GM10266 (cell line): ENCODE data around the gene SH3BP2.
A peak's percentile ranks its signal among the peaks of the same experiment; 100 is the strongest.

Experiments used
- DNase-seq: peaks from one replicate; pipeline ENCODE4 v3.0.0; 2012; ENCODE audit errors: extremely low spot score
- TF ChIP-seq, protein P1 (sequence below): IDR thresholded peaks from 2 replicates; pipeline ENCODE4 v1.5.1; 2012; ENCODE audit warnings: mild to moderate bottlenecking, low read depth; ENCODE audit not compliant: control insufficient read depth, insufficient read depth; ENCODE audit errors: missing control alignments

SH3BP2 gene

DNA sequence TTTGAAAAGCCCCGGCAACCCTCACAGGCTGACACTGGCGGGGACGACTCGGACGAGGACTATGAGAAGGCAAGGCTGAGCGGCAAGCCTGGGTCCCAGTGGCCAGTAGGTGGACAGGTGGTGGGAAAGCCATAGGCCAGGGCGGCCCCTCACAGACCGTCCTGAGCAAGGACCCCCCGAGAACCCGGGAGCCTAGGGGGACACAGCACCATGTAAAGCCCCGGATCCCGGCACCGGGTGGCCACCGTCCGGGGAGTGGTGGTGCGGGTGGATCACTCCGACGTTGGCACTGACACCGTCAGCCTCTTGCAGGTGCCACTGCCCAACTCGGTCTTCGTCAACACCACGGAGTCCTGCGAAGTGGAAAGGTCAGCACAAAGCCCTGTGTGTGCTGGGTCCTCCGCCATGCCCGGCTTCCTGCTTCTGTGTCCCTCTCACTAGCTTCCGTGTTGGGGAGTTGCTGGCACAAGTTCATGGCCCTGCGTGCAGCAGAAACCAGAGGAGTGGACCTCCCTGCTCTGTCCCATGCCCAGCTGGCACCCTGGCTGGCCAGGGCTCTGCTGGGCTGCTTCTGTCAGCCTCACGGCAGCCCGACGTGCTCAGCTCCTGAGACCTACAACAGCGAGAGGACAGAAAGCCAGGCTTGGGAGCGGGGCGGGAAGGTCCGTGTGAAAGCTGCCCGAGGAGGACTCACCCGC lies 38.9 kb downstream of the SH3BP2 start:
- TF ChIP-seq, protein P1, sequence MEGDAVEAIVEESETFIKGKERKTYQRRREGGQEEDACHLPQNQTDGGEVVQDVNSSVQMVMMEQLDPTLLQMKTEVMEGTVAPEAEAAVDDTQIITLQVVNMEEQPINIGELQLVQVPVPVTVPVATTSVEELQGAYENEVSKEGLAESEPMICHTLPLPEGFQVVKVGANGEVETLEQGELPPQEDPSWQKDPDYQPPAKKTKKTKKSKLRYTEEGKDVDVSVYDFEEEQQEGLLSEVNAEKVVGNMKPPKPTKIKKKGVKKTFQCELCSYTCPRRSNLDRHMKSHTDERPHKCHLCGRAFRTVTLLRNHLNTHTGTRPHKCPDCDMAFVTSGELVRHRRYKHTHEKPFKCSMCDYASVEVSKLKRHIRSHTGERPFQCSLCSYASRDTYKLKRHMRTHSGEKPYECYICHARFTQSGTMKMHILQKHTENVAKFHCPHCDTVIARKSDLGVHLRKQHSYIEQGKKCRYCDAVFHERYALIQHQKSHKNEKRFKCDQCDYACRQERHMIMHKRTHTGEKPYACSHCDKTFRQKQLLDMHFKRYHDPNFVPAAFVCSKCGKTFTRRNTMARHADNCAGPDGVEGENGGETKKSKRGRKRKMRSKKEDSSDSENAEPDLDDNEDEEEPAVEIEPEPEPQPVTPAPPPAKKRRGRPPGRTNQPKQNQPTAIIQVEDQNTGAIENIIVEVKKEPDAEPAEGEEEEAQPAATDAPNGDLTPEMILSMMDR: no peak
- DNase-seq: peak; percentile 11

DNA sequence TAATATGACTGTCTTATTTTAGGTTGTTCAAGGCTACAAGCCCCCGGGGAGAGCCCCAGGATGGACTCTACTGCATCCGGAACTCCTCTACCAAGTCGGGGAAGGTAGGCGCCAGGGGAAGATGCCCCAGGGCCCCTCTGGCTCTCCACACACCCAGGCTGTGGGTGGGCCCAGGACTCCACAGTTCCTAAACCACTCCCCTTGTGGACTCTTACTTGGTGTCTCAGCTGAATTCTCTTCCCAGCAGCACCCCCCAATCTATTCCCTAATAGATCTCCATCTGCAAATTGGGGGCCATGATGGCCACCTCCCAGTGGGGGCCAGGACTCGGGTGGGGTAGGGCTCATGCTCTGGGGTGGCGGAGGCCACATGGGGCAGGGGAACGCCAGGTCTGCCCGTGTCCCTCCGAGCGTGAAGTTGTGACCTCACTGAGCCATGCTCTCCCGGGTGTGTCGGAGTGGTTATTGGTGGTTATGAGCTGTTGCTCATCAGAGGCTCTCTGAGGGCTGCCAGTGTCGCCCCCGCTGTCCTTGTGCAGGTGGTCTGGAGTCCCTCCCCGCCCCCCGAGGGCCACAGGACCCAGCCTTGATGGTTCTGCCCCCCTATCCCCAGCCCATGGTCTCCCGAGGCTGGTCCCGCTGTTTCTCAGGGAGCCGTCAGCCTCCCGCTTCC lies 39.6 kb downstream of the SH3BP2 start:
- DNase-seq: peak; percentile 87
- TF ChIP-seq, protein P1: no peak

DNA sequence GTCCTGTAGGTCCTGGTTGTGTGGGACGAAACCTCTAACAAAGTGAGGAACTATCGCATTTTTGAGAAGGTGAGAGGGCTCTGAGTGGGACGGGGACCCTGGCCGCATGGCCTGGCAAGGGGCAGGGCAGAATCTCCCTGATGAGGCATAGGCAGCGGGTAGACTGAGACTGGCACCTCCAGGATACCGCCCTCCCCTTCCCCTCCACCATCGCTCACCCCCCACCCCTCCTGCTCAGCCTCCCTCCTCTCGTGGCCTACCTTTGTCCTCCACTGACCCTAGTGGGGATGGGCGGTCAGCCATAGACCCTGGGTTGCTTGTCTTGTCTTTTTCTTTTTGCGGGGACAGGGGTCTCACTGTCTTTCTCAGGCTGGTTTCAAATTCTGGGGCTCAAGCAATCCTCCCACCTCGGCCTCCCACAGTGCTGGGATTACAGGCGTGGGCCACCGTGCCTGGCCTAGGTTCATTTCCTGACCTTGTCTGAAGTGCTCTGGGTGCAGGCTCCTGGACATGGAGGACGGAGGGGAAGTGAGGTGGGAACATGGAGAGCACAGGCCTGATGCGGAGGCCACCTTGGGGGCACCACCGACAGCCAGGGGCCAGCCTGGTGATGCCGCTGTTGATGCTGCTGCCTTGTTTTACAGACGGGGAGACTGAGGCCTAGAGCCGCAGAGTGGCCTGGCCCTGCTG lies 40.2 kb downstream of the SH3BP2 start:
- peak; percentile 26 for DNase-seq
- TF ChIP-seq, protein P1: no peak

DNA sequence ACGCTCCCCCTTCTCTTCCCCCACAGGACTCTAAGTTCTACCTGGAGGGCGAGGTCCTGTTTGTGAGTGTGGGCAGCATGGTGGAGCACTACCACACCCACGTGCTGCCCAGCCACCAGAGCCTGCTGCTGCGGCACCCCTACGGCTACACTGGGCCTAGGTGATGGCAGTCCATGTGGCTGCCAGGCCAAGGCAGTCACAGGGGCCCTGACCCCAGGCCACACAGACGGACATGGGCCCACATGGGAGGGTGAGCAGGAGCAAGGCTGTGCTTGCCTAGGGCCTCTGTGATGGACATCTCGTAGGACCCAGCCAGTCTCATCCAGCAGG lies 40.8 kb downstream of the SH3BP2 start:
- DNase-seq: peak; percentile 3
- TF ChIP-seq, protein P1: no peak

DNA sequence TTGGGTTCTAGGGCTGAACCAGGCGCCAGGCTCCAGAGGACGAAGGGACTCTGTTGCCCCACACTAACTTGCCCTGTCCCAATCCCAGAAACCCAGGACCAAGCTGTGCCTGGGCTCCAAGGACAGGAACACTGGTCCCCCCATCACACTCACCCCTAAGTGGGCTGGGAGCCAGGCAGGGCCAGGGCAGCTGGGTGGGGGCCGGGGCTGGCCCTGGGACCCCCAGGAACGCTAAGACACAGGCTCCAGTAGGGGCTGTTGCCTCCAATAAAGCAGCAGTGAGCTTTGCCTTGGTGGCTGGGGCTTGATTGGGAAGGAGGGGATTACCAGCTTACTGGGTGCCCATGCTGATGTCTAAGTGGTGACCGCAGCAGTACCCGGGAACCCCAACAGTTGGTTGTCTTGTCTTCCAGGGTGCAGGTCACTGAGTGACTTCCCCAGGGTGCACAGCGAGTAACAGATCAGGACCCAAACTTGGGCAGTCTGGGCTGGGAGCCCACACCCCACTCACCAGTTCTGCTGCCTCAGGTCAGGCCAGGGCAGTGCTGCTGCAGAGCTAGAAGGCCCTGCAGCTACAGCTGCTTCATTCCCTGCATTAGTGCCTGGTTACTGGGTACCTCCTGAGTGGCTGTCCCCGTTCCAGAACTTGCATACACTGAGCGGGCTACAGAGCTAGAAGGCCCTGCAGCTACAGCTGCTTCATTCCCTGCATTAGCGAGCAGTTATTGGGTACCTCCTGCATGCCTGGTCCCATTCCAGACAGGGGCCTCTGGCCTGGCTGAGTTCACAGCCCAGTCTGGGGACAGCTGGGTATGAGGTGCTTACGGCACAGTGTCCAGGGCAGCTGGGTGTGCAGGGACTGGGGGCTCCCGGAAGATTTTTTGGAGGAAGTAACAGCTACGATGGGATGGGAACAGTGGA lies 41.4 kb downstream of the SH3BP2 start:
- peak; percentile 10 for DNase-seq
- TF ChIP-seq, protein P1: no peak

DNA sequence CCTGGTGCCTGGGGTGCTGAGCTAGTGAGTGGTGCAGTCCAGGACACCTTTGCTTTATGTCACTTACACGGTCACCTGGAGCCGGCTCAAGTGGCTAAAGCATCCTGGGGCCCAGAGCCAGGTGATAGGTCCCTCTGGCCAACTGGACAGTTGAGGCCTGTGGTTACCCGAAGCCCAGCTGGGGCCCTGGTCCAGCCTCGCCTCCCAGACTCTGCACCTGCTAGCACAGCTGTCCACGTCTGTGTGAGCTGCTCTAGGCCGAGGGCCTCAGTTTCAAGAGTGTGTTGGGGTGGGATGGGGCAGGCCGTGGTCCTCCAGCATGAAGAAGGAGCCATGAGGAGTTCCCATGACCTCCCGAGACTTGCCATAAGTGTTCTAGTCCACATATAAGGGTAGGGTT lies 43.1 kb downstream of the SH3BP2 start:
- DNase-seq: peak; percentile 2
- TF ChIP-seq, protein P1: no peak
